Measurements from ENCODE around the gene DKK1.

The DKK1 gene

GRCh38 chr10:52322323-52322722 is 8.2 kb downstream of the DKK1 start (continued):
- no peak for TF ChIP-seq TCF4 (CRISPR knock-in tag; IDR thresholded peaks at IDR 0.05; ENCODE audit: borderline replicate concordance)

- ATAC-seq: no peak
- TF ChIP-seq TCF4 (CRISPR knock-in tag; IDR thresholded peaks at IDR 0.05; ENCODE audit: borderline replicate concordance): no peak
- TF ChIP-seq ZC3H10 (CRISPR knock-in tag; IDR thresholded peaks at IDR 0.05): no peak
- TF ChIP-seq CSDC2 (CRISPR knock-in tag; IDR thresholded peaks at IDR 0.05): no peak
- TF ChIP-seq BACH2 (CRISPR knock-in tag; IDR thresholded peaks at IDR 0.05; ENCODE audit: borderline replicate concordance): no peak
- no peak for TF ChIP-seq ZFP30 (CRISPR knock-in tag; IDR thresholded peaks at IDR 0.05)
- no peak for TF ChIP-seq CREB5 (CRISPR knock-in tag; IDR thresholded peaks at IDR 0.05; ENCODE audit: low read depth)
Observed at GRCh38 chr10:52322936-52323335, 8.9 kb downstream of the DKK1 start.

- no peak for TF ChIP-seq ZNF8 (CRISPR knock-in tag; IDR thresholded peaks at IDR 0.05)
- TF ChIP-seq RARB (CRISPR knock-in tag; IDR thresholded peaks at IDR 0.05): no peak
- TF ChIP-seq CREB5 (CRISPR knock-in tag; IDR thresholded peaks at IDR 0.05; ENCODE audit: low read depth): no peak
- no peak for TF ChIP-seq PATZ1 (CRISPR knock-in tag; IDR thresholded peaks at IDR 0.05; ENCODE audit: borderline replicate concordance)
- TF ChIP-seq CSRNP3 (CRISPR knock-in tag; IDR thresholded peaks at IDR 0.05): no peak
- TF ChIP-seq GLIS3 (CRISPR knock-in tag; IDR thresholded peaks at IDR 0.05): no peak
- ATAC-seq: no peak
Observed at GRCh38 chr10:52326382-52326781, 12.3 kb downstream of the DKK1 start.

- TF ChIP-seq ARNTL (CRISPR knock-in tag; IDR thresholded peaks at IDR 0.05; ENCODE audit: borderline replicate concordance, low read depth) (no peak), RARB (CRISPR knock-in tag; IDR thresholded peaks at IDR 0.05) (no peak), ZNF8 (CRISPR knock-in tag; IDR thresholded peaks at IDR 0.05) (no peak), ZNF70 (CRISPR knock-in tag; IDR thresholded peaks at IDR 0.05) (no peak), ESRRG (CRISPR knock-in tag; IDR thresholded peaks at IDR 0.05) (no peak), PATZ1 (CRISPR knock-in tag; IDR thresholded peaks at IDR 0.05; ENCODE audit: borderline replicate concordance) (no peak), PPARA (CRISPR knock-in tag; IDR thresholded peaks at IDR 0.05; ENCODE audit: borderline replicate concordance) (no peak), SNAI2 (CRISPR knock-in tag; IDR thresholded peaks at IDR 0.05) (no peak)
- ATAC-seq: no peak
Observed at GRCh38 chr10:52331638-52332364, 17.7 kb downstream of the DKK1 start.

GRCh38 chr10:52332815-52333214 is 18.7 kb downstream of the DKK1 start:
- no peak for ATAC-seq
- no peak for TF ChIP-seq CSDC2 (CRISPR knock-in tag; IDR thresholded peaks at IDR 0.05)
- TF ChIP-seq GLIS3 (CRISPR knock-in tag; IDR thresholded peaks at IDR 0.05): no peak
- TF ChIP-seq OSR1 (CRISPR knock-in tag; IDR thresholded peaks at IDR 0.05): no peak
- no peak for TF ChIP-seq PPARA (CRISPR knock-in tag; IDR thresholded peaks at IDR 0.05; ENCODE audit: borderline replicate concordance)
- no peak for TF ChIP-seq BACH2 (CRISPR knock-in tag; IDR thresholded peaks at IDR 0.05; ENCODE audit: borderline replicate concordance)
- no peak for TF ChIP-seq RARB (CRISPR knock-in tag; IDR thresholded peaks at IDR 0.05)
- TF ChIP-seq ZNF70 (CRISPR knock-in tag; IDR thresholded peaks at IDR 0.05): no peak
- TF ChIP-seq ZNF565 (CRISPR knock-in tag; conservative IDR thresholded peaks at IDR 0.05; ENCODE audit: low read depth): no peak
- TF ChIP-seq ESRRG (CRISPR knock-in tag; IDR thresholded peaks at IDR 0.05): no peak
- no peak for TF ChIP-seq TSHZ2 (CRISPR knock-in tag; IDR thresholded peaks at IDR 0.05)
- no peak for TF ChIP-seq CSRNP3 (CRISPR knock-in tag; IDR thresholded peaks at IDR 0.05)

Data from SK-N-SH treated with all-trans-retinoic acid at 6 μM for 48 hours (cell line).